ENCODE measurements around the gene TSPAN9. TPM values are rescaled to one million over a fixed set of nuclear protein-coding genes. Genes with fewer than 3 reads are reported as not detected.
A peak's percentile ranks its signal among the peaks of the same experiment; 100 is the strongest.

Gene TSPAN9
- total RNA-seq, 3 donors from 2014 or later = 16.8 to 44.9 (median 36.9) TPM

DNA sequence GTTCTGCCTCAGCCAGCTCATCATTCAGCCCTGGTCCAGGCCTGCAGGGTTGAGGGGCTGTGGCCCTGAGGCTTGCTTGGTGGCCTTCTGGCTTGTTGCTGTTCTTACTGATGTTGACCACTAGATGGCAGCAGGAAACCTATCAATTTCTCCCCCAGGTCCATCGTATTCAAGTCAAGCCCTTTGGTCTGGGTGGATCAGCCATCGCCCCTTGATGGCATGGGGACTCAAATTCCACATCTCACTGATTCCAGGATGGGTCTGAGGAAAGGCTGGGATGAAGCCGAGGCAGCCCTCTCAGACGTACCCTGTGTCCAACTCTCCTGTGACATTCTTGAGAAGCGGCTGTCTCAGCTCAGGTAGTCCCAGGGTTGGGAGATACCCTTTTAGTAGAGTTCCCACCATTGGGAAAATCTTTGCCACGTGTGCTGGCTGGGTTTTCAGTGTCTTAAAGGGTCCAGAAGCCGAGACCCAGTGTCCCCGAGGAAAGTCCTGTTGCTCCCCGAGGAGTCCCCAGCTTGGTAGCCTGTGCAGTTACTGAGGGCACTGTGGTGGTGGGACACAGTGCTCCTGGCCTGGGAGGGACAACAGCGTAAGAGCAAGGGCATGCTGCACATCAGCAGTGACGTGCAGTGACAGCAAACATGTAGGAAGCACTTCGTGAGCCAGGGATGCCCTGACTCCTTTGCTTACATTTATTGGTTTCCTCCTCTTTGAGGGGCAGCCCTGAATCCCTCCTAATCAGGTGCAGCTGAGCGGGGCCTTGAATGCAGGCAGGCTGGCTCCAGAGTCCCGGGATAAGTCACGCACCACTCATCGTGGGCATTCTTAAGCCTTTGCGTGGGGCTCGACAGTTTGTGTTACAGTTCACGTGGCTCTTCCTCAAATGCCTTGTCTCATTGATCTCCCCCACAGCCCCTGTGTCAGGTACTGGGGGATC lies 58.6 kb downstream of the TSPAN9 start:
- H3K4me3 ChIP-seq = no peak overlapping the region
- no peaks in the 10 kb centered on the region for H3K27me3 ChIP-seq
- H3K36me3 ChIP-seq = no peaks in the 10 kb centered on the region
- no peak overlapping the region for H3K27ac ChIP-seq
- DNase-seq (ENCODE audit: low spot score in 2 of 2) = peak in 1 of 2 donors; percentile 31
- no peak for TF ChIP-seq POLR2A (IDR thresholded peaks at IDR 0.05)
- no peak for TF ChIP-seq POLR2AphosphoS5 (IDR thresholded peaks at IDR 0.05)
- TF ChIP-seq, protein P1, sequence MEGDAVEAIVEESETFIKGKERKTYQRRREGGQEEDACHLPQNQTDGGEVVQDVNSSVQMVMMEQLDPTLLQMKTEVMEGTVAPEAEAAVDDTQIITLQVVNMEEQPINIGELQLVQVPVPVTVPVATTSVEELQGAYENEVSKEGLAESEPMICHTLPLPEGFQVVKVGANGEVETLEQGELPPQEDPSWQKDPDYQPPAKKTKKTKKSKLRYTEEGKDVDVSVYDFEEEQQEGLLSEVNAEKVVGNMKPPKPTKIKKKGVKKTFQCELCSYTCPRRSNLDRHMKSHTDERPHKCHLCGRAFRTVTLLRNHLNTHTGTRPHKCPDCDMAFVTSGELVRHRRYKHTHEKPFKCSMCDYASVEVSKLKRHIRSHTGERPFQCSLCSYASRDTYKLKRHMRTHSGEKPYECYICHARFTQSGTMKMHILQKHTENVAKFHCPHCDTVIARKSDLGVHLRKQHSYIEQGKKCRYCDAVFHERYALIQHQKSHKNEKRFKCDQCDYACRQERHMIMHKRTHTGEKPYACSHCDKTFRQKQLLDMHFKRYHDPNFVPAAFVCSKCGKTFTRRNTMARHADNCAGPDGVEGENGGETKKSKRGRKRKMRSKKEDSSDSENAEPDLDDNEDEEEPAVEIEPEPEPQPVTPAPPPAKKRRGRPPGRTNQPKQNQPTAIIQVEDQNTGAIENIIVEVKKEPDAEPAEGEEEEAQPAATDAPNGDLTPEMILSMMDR (IDR thresholded peaks at IDR 0.05) = peak; percentile 48 to 82 (median 80)
- H3K9me3 ChIP-seq = no peaks in the 10 kb centered on the region
- peaks cover 0 to 12% of the 10 kb centered on the region in 2 donors for H3K4me1 ChIP-seq
- intact Hi-C loops (cut with DNase I; ENCODE audit: low total_unique reads) = no loop called here

DNA sequence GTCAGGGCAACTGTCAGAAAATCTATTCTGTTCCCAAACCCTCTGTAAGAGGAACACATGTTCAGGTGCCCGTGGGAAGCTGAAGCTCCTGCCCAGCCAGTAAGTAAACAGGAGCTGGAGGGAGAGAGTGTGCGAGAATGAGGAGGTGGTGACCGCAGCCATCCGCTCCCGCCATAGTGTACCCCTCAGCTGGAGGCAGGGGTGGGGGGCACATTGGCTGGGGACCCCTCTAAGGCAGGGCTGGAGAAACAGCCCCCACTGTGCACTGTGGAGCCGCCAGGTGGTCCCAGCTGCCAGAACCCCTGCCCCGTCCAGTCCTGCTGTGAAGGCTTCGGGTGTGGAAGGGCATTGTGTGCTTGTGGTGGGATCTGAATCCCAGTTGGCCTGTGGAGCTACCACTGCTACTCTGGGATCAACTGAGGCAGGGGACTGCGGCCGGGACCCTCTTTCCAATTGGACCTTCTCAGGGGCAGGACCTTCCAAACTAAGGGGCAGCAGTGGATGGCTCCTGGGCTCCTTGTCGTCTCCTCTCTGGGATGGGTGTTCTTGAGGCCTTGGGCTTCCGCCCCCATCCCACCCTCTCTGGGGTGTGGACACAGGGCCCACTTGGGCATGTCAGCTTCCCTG lies 59.6 kb downstream of the TSPAN9 start:
- no peak for DNase-seq (ENCODE audit: low spot score in 2 of 2)
- Histone ChIP-seq H3K27me3 (no peaks in the 10 kb centered on the region), H3K9me3 (no peaks in the 10 kb centered on the region), H3K27ac (no peak overlapping the region), H3K4me1 (peaks cover 0 to 12% of the 10 kb centered on the region in 2 donors), H3K4me3 (no peak overlapping the region), H3K36me3 (no peaks in the 10 kb centered on the region)
- intact Hi-C loops (cut with DNase I; ENCODE audit: low total_unique reads) = no loop called here
- TF ChIP-seq POLR2A (IDR thresholded peaks at IDR 0.05) (no peak), POLR2AphosphoS5 (IDR thresholded peaks at IDR 0.05) (no peak)
- TF ChIP-seq, protein P1 (IDR thresholded peaks at IDR 0.05) = no peak

DNA sequence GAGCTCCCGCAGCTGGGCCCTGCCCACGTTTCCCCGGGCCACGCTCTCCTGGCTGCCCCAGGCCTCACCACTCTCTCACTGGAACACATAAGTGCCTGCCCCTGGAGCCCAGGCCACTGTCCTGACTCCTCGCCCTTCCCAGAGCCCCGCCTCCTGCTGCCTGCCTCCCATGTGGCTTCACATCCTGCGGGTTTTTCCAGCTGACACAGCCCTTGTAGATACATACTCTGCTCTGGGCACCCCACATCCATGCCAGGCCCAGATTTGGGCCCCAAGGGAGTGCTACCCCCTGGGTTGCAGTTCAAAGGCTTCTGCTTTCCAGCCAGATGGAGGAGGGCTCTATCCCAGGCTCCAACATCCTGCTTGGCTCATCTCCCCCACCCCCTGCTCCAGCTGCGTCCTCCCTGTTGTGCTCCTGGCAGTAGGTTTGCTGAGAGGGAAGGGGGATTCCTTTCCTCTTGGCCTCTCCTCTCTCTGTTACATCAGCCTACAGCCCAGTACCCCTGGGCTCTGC lies 60.1 kb downstream of the TSPAN9 start:
- no peaks in the 10 kb centered on the region for H3K9me3 ChIP-seq
- peaks cover 0 to 12% of the 10 kb centered on the region in 2 donors for H3K4me1 ChIP-seq
- H3K27me3 ChIP-seq = no peaks in the 10 kb centered on the region
- peak in 1 of 2 donors; percentile 24 for DNase-seq (ENCODE audit: low spot score in 2 of 2)
- H3K27ac ChIP-seq = no peak overlapping the region
- H3K36me3 ChIP-seq = no peaks in the 10 kb centered on the region
- intact Hi-C loops (cut with DNase I; ENCODE audit: low total_unique reads) = no loop called here
- TF ChIP-seq POLR2AphosphoS5 (IDR thresholded peaks at IDR 0.05) (no peak), POLR2A (IDR thresholded peaks at IDR 0.05) (no peak)
- TF ChIP-seq, protein P1 (IDR thresholded peaks at IDR 0.05) = no peak
- no peak overlapping the region for H3K4me3 ChIP-seq

DNA sequence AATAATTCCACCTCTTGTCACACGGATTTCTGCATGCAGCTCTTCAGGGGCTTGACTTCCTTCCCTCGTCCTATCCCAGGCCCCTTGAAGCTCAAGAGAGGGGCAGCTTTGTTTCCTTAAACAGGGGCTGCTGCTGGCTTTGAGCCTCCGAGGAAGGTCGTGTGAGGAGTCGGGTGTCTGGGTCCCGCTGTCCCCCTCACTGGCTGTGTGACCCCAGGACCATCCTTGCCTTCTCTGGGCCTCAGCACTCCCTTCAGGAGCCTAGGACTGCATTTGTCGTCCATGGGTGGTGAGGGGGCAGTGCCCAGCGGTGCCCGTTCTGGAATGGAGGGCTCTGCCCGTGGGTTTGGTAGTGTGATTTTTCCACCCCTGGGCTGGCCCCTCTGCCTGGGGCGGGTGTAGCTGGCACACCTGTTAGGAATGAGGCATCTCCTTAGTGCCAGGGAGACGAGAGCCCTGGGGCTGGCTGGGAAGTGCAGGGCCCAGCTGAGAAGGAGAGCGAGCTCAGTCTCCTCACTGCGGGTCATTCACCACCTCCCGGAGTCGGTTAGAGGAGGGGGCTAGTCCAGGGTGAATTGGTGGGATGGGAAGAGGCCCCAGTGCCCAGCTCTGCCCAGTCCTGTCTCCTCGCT lies 60.8 kb downstream of the TSPAN9 start:
- Histone ChIP-seq H3K27ac (peak overlapping the region in 1 of 2 donors; percentile 3), H3K4me1 (peaks cover 0 to 12% of the 10 kb centered on the region in 2 donors), H3K4me3 (no peak overlapping the region), H3K9me3 (no peaks in the 10 kb centered on the region), H3K36me3 (no peaks in the 10 kb centered on the region), H3K27me3 (no peaks in the 10 kb centered on the region)
- TF ChIP-seq, protein P1 (IDR thresholded peaks at IDR 0.05) = no peak
- intact Hi-C loops (cut with DNase I; ENCODE audit: low total_unique reads) = no loop called here
- DNase-seq (ENCODE audit: low spot score in 2 of 2) = no peak
